Esophagus muscularis mucosa (tissue), 3 donors: Measurements from ENCODE around the gene PIGT.

ENCODE experiments used
- EP300 ChIP-seq: sonication (generic); formaldehyde crosslinking; IDR thresholded peaks from one replicate; pipeline ENCODE4 v1.6.1; 2017; ENCODE audit warnings: antibody characterized with exemption
- TF ChIP-seq, protein P1 (sequence below), 3 experiments: fragments of 200-600 bp in 2 of 3; fragments of 450-650 bp in 1 of 3; sonication (generic) in 2 of 3; IDR thresholded peaks; one replicate each; pipeline ENCODE4 v1.5.1; 2017 to 2019; ENCODE audit warnings: antibody characterized with exemption in 3 of 3, mild to moderate bottlenecking in 2 of 3, moderate library complexity in 1 of 3

GRCh38 chr20:45368221-45368980, 47.5 kb upstream of the PIGT start:
- TF ChIP-seq, protein P1, sequence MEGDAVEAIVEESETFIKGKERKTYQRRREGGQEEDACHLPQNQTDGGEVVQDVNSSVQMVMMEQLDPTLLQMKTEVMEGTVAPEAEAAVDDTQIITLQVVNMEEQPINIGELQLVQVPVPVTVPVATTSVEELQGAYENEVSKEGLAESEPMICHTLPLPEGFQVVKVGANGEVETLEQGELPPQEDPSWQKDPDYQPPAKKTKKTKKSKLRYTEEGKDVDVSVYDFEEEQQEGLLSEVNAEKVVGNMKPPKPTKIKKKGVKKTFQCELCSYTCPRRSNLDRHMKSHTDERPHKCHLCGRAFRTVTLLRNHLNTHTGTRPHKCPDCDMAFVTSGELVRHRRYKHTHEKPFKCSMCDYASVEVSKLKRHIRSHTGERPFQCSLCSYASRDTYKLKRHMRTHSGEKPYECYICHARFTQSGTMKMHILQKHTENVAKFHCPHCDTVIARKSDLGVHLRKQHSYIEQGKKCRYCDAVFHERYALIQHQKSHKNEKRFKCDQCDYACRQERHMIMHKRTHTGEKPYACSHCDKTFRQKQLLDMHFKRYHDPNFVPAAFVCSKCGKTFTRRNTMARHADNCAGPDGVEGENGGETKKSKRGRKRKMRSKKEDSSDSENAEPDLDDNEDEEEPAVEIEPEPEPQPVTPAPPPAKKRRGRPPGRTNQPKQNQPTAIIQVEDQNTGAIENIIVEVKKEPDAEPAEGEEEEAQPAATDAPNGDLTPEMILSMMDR (IDR thresholded peaks at IDR 0.05), result no peak
- TF ChIP-seq EP300, result no peak
